ENCODE measurements around the gene MUC22.
"Not testable (repeated sequence)": the region's sequence is repeated elsewhere in the genome, so short reads cannot be mapped to it uniquely, and the experiment has no call there.

The MUC22 gene

GRCh38 chr6:31020057-31020456 lies 9.8 kb downstream of the MUC22 start:
- Histone ChIP-seq H3F3A (ENCODE audit: insufficient read depth, low read length) (no peaks in the 10 kb centered on the region), H3K79me2 (ENCODE audit: insufficient read depth, low read length) (no peaks in the 10 kb centered on the region), H3K27ac (ENCODE audit: low read depth, low read length, poor library complexity, severe bottlenecking) (no peak overlapping the region), H3K9ac (ENCODE audit: low read length) (no peak overlapping the region), H3K27me3 (ENCODE audit: insufficient read depth, low read length) (peaks cover 5% of the 10 kb centered on the region; the same call in 1 of the 2 replicates), H4K20me1 (ENCODE audit: insufficient read depth, low read length) (no peaks in the 10 kb centered on the region), H3K9me2 (ENCODE audit: low read depth, low read length) (no peaks in the 10 kb centered on the region), H3K4me2 (ENCODE audit: low read length) (no peak overlapping the region), H2AFZ (ENCODE audit: low read length) (no peak overlapping the region), H3K36me3 (ENCODE audit: insufficient read depth, low read length) (no peaks in the 10 kb centered on the region), H3K4me1 (ENCODE audit: insufficient read depth, low read length, severe bottlenecking) (peaks cover 4% of the 10 kb centered on the region), H3K4me3 (ENCODE audit: low read depth, low read length, poor library complexity, severe bottlenecking) (no peak overlapping the region), H3K9me3 (ENCODE audit: low read length) (0 out of 2 replicates have a peak, but pooled peaks cover 10% of the 10 kb centered on the region)
- TF ChIP-seq EZH2 (IDR thresholded peaks at IDR 0.05; ENCODE audit: borderline replicate concordance, low read length), result no peak
- TF ChIP-seq CTCF (IDR thresholded peaks at IDR 0.05; ENCODE audit: low read length), result no peak

- H3K9ac ChIP-seq (ENCODE audit: low read length); H3K36me3 ChIP-seq (ENCODE audit: insufficient read depth, low read length); H4K20me1 ChIP-seq (ENCODE audit: insufficient read depth, low read length); H3K4me3 ChIP-seq (ENCODE audit: low read depth, low read length, poor library complexity, severe bottlenecking); H3K4me2 ChIP-seq (ENCODE audit: low read length); H3K9me2 ChIP-seq (ENCODE audit: low read depth, low read length); H2AFZ ChIP-seq (ENCODE audit: low read length); H3K79me2 ChIP-seq (ENCODE audit: insufficient read depth, low read length); H3K27ac ChIP-seq (ENCODE audit: low read depth, low read length, poor library complexity, severe bottlenecking); H3K9me3 ChIP-seq (ENCODE audit: low read length); H3K27me3 ChIP-seq (ENCODE audit: insufficient read depth, low read length); H3F3A ChIP-seq (ENCODE audit: insufficient read depth, low read length); H3K4me1 ChIP-seq (ENCODE audit: insufficient read depth, low read length, severe bottlenecking): not testable (repeated sequence)
Measured at GRCh38 chr6:31020631-31021255, 10.5 kb downstream of the MUC22 start.

- H3K4me2 ChIP-seq (ENCODE audit: low read length); H2AFZ ChIP-seq (ENCODE audit: low read length); H3K4me1 ChIP-seq (ENCODE audit: insufficient read depth, low read length, severe bottlenecking); H3K9me2 ChIP-seq (ENCODE audit: low read depth, low read length); H3K9me3 ChIP-seq (ENCODE audit: low read length); H3K27me3 ChIP-seq (ENCODE audit: insufficient read depth, low read length); H3F3A ChIP-seq (ENCODE audit: insufficient read depth, low read length); H4K20me1 ChIP-seq (ENCODE audit: insufficient read depth, low read length); H3K79me2 ChIP-seq (ENCODE audit: insufficient read depth, low read length); H3K9ac ChIP-seq (ENCODE audit: low read length); H3K4me3 ChIP-seq (ENCODE audit: low read depth, low read length, poor library complexity, severe bottlenecking); H3K36me3 ChIP-seq (ENCODE audit: insufficient read depth, low read length); H3K27ac ChIP-seq (ENCODE audit: low read depth, low read length, poor library complexity, severe bottlenecking): not testable (repeated sequence)
Measured at GRCh38 chr6:31021705-31022531, 11.6 kb downstream of the MUC22 start.

- Histone ChIP-seq H2AFZ (ENCODE audit: low read length) (no peak overlapping the region), H3K9me2 (ENCODE audit: low read depth, low read length) (no peaks in the 10 kb centered on the region), H3K27me3 (ENCODE audit: insufficient read depth, low read length) (peaks cover 5% of the 10 kb centered on the region; the same call in 1 of the 2 replicates), H3K4me3 (ENCODE audit: low read depth, low read length, poor library complexity, severe bottlenecking) (no peak overlapping the region), H3K4me1 (ENCODE audit: insufficient read depth, low read length, severe bottlenecking) (no peaks in the 10 kb centered on the region), H3K9me3 (ENCODE audit: low read length) (0 out of 2 replicates have a peak, but pooled peaks cover 3% of the 10 kb centered on the region), H4K20me1 (ENCODE audit: insufficient read depth, low read length) (no peaks in the 10 kb centered on the region), H3F3A (ENCODE audit: insufficient read depth, low read length) (no peaks in the 10 kb centered on the region), H3K27ac (ENCODE audit: low read depth, low read length, poor library complexity, severe bottlenecking) (no peak overlapping the region), H3K79me2 (ENCODE audit: insufficient read depth, low read length) (no peaks in the 10 kb centered on the region), H3K9ac (ENCODE audit: low read length) (no peak overlapping the region), H3K4me2 (ENCODE audit: low read length) (no peak overlapping the region), H3K36me3 (ENCODE audit: insufficient read depth, low read length) (no peaks in the 10 kb centered on the region)
- TF ChIP-seq EZH2 (IDR thresholded peaks at IDR 0.05; ENCODE audit: borderline replicate concordance, low read length), result no peak
- TF ChIP-seq CTCF (IDR thresholded peaks at IDR 0.05; ENCODE audit: low read length), result no peak
Measured at GRCh38 chr6:31025595-31025994, 15.3 kb downstream of the MUC22 start.
